GM12875 (cell line): ENCODE data around the gene KAT5.
"Not testable (repeated sequence)": the region's sequence is repeated elsewhere in the genome, so short reads cannot be mapped to it uniquely, and the experiment has no call there.

ENCODE experiments used
- H3K4me3 ChIP-seq: one replicate; pipeline ENCODE4 v1.5.1; 2011; ENCODE audit warnings: low read depth, low read length, control low read depth
- TF ChIP-seq, protein P1 (sequence below): IDR thresholded peaks from 2 replicates; pipeline ENCODE4 v1.5.1; 2011; ENCODE audit warnings: low read depth, mild to moderate bottlenecking, control low read depth, inconsistent platforms, low read length, moderate library complexity, borderline replicate concordance; ENCODE audit not compliant: insufficient read depth

Gene KAT5

DNA sequence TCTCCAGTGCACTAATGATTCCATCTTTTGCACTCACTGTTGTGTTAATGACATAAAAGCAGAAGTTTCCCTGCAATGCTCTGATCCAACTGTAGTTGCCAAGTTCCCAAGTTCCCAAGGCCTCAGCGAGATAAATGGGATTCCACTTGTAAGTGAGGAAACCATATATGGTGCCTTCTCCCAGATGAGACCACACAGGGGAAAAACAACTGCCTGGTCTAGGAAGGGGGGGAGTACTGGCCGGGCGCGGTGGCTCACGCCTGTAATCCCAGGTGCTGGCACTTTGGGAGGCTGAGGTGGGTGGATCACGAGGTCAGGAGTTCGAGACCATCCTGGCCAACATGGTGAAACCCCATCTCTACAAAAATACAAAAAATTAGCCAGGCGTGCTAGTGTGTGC, 26.1 kb upstream of the KAT5 start:
- TF ChIP-seq, protein P1, sequence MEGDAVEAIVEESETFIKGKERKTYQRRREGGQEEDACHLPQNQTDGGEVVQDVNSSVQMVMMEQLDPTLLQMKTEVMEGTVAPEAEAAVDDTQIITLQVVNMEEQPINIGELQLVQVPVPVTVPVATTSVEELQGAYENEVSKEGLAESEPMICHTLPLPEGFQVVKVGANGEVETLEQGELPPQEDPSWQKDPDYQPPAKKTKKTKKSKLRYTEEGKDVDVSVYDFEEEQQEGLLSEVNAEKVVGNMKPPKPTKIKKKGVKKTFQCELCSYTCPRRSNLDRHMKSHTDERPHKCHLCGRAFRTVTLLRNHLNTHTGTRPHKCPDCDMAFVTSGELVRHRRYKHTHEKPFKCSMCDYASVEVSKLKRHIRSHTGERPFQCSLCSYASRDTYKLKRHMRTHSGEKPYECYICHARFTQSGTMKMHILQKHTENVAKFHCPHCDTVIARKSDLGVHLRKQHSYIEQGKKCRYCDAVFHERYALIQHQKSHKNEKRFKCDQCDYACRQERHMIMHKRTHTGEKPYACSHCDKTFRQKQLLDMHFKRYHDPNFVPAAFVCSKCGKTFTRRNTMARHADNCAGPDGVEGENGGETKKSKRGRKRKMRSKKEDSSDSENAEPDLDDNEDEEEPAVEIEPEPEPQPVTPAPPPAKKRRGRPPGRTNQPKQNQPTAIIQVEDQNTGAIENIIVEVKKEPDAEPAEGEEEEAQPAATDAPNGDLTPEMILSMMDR = no peak
- H3K4me3 ChIP-seq = no peak overlapping the region

GRCh38 chr11:65691847-65692246, 20.2 kb upstream of the KAT5 start:
- H3K4me3 ChIP-seq = not testable (repeated sequence)

DNA sequence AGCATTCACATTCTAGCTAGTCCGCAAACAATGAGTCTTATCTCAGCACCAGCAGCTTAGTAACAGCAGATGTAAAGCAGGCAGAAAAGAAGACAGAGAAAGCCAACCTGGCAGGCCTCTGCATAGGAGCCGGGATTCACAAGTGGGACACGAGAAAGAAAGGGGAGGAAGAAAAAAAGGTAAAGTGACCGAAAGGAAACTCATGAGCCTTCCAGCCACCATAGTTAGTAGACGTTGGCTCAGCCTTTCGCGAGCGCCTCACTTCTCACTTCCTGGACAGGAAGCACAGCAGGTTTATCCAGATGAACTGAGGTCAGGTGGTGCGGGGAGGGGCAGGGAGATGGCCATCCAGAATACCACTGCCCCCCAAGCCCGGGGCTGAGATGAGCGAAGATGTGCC, 19.7 kb upstream of the KAT5 start:
- TF ChIP-seq, protein P1 = no peak
- no peak overlapping the region for H3K4me3 ChIP-seq

DNA sequence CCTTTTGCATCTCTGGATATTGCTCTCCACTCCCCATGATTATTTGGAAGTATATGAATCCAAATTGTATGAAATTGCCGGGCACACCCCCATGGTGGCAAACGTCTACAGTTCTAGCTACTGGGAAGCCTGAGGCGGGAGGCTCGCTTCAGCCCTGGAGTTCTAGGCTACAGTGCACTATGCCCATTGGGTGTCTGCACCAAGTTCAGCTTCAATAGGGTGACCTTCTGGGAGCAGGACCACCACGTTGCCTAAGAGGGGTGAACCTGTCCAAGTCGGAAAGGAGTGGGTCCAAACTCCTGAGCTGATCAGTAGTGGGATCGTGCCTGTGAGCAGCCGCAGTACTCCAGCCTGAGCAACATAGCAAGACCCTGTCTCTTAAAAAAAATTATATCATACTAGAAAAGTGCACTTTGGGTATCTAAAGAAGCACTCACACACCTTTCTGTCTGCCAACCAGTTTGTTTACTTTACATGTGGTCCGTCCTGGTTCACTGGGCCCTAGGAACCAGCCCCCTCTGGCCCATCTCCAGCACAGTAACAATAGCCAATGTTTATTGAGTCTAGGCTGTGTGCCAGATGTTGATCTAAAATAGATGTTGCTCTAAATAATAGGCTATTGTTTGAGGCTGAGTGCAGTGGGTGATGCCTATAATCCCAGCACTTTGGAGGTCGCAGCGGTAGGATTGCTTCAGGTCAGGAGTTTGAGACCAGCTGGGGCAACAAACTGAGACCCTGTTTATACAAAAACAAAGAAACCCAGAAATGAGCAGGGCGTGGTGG, 16.4 kb upstream of the KAT5 start:
- no peak overlapping the region for H3K4me3 ChIP-seq
- TF ChIP-seq, protein P1 = no peak

DNA sequence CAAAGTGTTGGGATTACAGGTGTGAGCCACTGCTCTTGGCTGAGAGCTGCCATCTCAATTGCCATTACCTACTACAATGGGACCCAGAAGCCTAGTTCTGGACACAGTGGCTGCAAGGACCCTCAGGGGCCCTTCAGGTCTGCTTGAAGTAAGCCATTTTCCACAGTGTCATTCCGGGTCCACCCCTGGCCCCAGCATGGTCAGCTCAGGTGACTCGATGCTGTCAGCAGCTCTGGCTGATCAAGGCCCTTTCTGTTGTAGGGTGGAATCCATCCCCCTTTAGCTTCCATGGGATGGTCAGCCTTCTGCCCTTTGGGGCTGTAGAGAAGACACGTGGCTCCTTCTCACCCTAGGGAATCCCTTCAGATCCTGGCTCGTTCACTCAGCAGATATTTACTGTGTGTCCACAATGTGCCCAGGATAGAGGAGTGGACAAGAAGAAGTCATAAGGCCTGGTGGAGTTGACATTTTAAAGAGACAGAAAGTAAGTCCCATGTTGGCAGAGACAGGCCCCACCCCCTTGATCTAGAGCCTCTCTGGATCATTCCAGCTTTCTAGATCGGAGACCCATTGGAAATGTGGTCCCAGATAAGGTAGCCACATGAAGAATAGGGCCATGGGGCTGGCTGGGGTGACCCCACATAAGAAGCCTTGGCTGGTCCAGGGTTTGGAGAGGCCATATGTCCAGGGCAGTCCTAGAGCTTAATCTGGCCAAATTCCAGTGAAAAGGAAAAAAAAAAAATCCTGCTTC, 15.1 kb upstream of the KAT5 start:
- TF ChIP-seq, protein P1 = no peak
- H3K4me3 ChIP-seq = no peak overlapping the region

GRCh38 chr11:65698205-65698604, 13.8 kb upstream of the KAT5 start:
- TF ChIP-seq, protein P1 = no peak
- H3K4me3 ChIP-seq = no peak overlapping the region

DNA sequence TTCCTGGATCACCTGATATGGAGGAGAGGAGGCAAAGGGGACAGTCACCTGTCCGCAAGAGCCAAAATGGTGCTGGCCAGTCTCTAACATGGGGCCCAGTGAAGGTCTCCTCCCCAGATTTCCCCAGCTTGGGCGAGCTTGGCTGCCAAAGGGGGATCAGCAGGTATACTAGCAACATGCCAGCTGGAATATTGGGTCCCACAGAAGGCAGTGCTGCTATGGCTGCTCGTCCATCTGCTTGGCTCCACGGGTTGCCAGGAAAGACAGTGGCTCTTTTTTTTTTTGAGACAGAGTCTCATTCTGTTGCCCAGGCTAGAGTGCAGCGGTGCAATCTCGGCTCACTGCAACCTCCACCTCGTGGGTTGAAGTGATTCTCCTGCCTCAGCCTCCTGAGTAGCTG, 12.7 kb upstream of the KAT5 start:
- TF ChIP-seq, protein P1 = no peak

More for the DNA sequence above, 12.7 kb upstream of the KAT5 start:
- H3K4me3 ChIP-seq = no peak overlapping the region
